Esophagus muscularis mucosa (tissue), 4 donors: Measurements from ENCODE around the gene NUTF2. TPM values are rescaled to one million over a fixed set of nuclear protein-coding genes. Genes with fewer than 3 reads are reported as not detected.

Source experiments
- DNase-seq: peaks from one replicate; pipeline ENCODE4 v3.0.0-alpha.2; 2017; ENCODE audit errors: extremely low spot score
- H3K27ac ChIP-seq, 4 donors: fragments of 200-600 bp; sonication (generic); replicated peaks in 1 of 4; 1 replicate in 3 of 4; 2 replicates in 1 of 4; pipeline ENCODE4 v1.5.1; 2016 to 2019; ENCODE audit warnings: mild to moderate bottlenecking in 1 of 4
- H3K27me3 ChIP-seq, 4 donors: fragments of 200-600 bp; sonication (generic); one replicate each; pipeline versions ENCODE4 v1.5.1 to v1.6.0; 2016 to 2019
- H3K36me3 ChIP-seq, 4 donors: fragments of 200-600 bp; sonication (generic); one replicate each; pipeline ENCODE4 v1.5.1; 2016 to 2019
- H3K4me1 ChIP-seq, 4 donors: fragments of 200-600 bp; sonication (generic); one replicate each; pipeline ENCODE4 v1.5.1; 2016 to 2019
- H3K4me3 ChIP-seq, 4 donors: fragments of 200-600 bp; sonication (generic); 1 replicate in 2 of 4; 2 replicates in 2 of 4; pipeline ENCODE4 v1.5.1; 2016 to 2019; ENCODE audit warnings: mild to moderate bottlenecking in 4 of 4, moderate library complexity in 1 of 4
- H3K9me3 ChIP-seq, 4 donors: fragments of 200-600 bp; sonication (generic); 1 replicate in 3 of 4; 2 replicates in 1 of 4; pipeline ENCODE4 v1.5.1; 2016 to 2019
- EP300 ChIP-seq: sonication (generic); formaldehyde crosslinking; IDR thresholded peaks from one replicate; pipeline ENCODE4 v1.6.1; 2017; ENCODE audit warnings: antibody characterized with exemption
- POLR2AphosphoS5 ChIP-seq, 2 donors: sonication (generic); formaldehyde crosslinking; IDR thresholded peaks; one replicate each; pipeline ENCODE4 v1.6.1; 2017; ENCODE audit warnings: antibody characterized with exemption in 2 of 2
- WGBS: methylation state at CpG from one replicate; pipeline ENCODE4 v1.1.5; 2018; 5-methylcytosine and 5-hydroxymethylcytosine counted together
- intact Hi-C: fragments of 100-400 bp; cut with DNase I; formaldehyde crosslinking; loops from one replicate; pipeline ENCODE4 v1.15.1; 2023
- small RNA-seq, 3 donors: library from RNA; depleted of rRNA; stranded (forward); fragments of <200 nt; gene quantifications; one replicate each; pipeline ENCODE3, GENCODE V24; 2016
- total RNA-seq, 4 donors: library from RNA; depleted of rRNA; stranded (reverse); fragments of >200 nt; gene quantifications; one replicate each; pipeline versions ENCODE4 v1.1.0 to v1.2.1, GENCODE V29; 2016
- TF ChIP-seq, protein P1 (sequence below), 3 experiments: fragments of 200-600 bp in 2 of 3; fragments of 450-650 bp in 1 of 3; sonication (generic) in 2 of 3; IDR thresholded peaks; one replicate each; pipeline ENCODE4 v1.5.1; 2017 to 2019; ENCODE audit warnings: antibody characterized with exemption in 3 of 3, mild to moderate bottlenecking in 2 of 3, moderate library complexity in 1 of 3

Gene NUTF2
- total RNA-seq, 4 donors from 2014 or later: 101 to 246 (median 174) TPM

- intact Hi-C loops: no loop called here
- no peak overlapping the region for H3K4me3 ChIP-seq
- peaks cover 0 to 36% (median 24%) of the 10 kb centered on the region in 4 donors for H3K36me3 ChIP-seq
- DNase-seq: no peak
- H3K27me3 ChIP-seq: no peaks in the 10 kb centered on the region
- H3K9me3 ChIP-seq: no peaks in the 10 kb centered on the region
- WGBS: 52% methylated on average over 4 of the region's 4 CpGs
- peak overlapping the region; percentile 65 to 83 (median 70) for H3K27ac ChIP-seq
- TF ChIP-seq POLR2AphosphoS5 (IDR thresholded peaks at IDR 0.05) (peak in 1 of 2 donors; percentile 20), EP300 (no peak)
- H3K4me1 ChIP-seq: peaks cover 50 to 66% (median 59%) of the 10 kb centered on the region in 4 donors
Measured at GRCh38 chr16:67917852-67918236, 71.1 kb downstream of the NUTF2 start.

DNA sequence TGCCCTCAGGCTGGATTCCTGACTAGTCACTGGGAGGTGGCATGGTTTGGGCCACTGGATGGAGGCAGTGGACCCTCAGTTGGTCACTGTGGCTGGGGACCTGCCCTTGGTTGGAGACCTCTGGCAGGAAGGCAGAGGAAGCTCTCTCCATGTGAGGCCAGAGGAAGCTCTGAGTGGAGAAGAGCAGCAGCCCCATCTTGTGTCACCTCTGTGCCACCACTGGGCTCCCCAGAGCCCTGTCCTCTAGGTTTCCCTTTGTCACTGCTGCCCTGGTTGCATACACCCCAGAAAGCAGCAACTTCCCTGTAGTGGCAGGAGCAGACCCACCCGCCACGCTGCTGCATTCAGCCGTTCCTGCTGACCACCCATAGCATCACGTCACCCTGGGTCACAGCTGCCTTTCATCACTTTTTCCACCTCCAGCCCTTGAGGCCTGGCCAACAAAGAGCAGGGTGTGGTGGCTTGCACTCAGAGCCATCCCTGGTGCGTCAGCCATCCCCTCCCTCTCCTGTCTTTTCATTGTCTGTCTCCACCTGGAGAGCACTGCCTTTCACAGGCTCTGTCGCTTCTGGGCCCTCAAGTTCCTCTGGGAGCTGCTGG is 73.0 kb downstream of the NUTF2 start:
- intact Hi-C loops: no loop called here
- TF ChIP-seq POLR2AphosphoS5 (IDR thresholded peaks at IDR 0.05) (peak; percentile 28 to 30), EP300 (no peak)
- TF ChIP-seq, protein P1, sequence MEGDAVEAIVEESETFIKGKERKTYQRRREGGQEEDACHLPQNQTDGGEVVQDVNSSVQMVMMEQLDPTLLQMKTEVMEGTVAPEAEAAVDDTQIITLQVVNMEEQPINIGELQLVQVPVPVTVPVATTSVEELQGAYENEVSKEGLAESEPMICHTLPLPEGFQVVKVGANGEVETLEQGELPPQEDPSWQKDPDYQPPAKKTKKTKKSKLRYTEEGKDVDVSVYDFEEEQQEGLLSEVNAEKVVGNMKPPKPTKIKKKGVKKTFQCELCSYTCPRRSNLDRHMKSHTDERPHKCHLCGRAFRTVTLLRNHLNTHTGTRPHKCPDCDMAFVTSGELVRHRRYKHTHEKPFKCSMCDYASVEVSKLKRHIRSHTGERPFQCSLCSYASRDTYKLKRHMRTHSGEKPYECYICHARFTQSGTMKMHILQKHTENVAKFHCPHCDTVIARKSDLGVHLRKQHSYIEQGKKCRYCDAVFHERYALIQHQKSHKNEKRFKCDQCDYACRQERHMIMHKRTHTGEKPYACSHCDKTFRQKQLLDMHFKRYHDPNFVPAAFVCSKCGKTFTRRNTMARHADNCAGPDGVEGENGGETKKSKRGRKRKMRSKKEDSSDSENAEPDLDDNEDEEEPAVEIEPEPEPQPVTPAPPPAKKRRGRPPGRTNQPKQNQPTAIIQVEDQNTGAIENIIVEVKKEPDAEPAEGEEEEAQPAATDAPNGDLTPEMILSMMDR (IDR thresholded peaks at IDR 0.05): peak in 1 of 3 experiments; percentile 6
- DNase-seq: no peak
- peaks cover 62 to 85% (median 76%) of the 10 kb centered on the region in 4 donors for H3K4me1 ChIP-seq
- no peaks in the 10 kb centered on the region for H3K27me3 ChIP-seq
- WGBS: 63% methylated on average over 6 of the region's 6 CpGs
- H3K4me3 ChIP-seq: no peak overlapping the region
- H3K9me3 ChIP-seq: no peaks in the 10 kb centered on the region
- peaks cover 0 to 32% (median 18%) of the 10 kb centered on the region in 4 donors for H3K36me3 ChIP-seq
- H3K27ac ChIP-seq: peak overlapping the region; percentile 10 to 65 (median 31)

Small RNA genes lying within 50 kb of the gene (small RNA-seq; reads per million reads assigned to genes)
- gene AC040162.2 (0 reads per million in 3 donors), gene NRN1L (0 reads per million in 3 donors)

Other genes starting within 250 kb of the NUTF2 start
- 1 to 10 TPM in 1 of 4 donors, under 1 TPM in 3; 0.52 to 1.2 (median 0.76) TPM for gene CARMIL2, start 201.8 kb upstream of the NUTF2 start, total RNA-seq
- gene ACD, start 186.7 kb upstream of the NUTF2 start, total RNA-seq: 10 to 100 TPM; 22.0 to 31.6 (median 29.3) TPM
- 10 to 100 TPM; 11.3 to 22.8 (median 16.0) TPM for gene PARD6A, start 186.0 kb upstream of the NUTF2 start, total RNA-seq
- 10 to 100 TPM; 24.5 to 47.3 (median 35.6) TPM for gene ENKD1, start 180.2 kb upstream of the NUTF2 start, total RNA-seq
- gene C16orf86, start 180.1 kb upstream of the NUTF2 start, total RNA-seq: 10 to 100 TPM in 2 of 4 donors, 1 to 10 TPM in 2; 5.1 to 15.6 (median 9.1) TPM
- gene GFOD2, start 127.6 kb upstream of the NUTF2 start, total RNA-seq: 10 to 100 TPM in 3 of 4 donors, 1 to 10 TPM in 1; 9.1 to 24.2 (median 20.8) TPM
- 10 to 100 TPM in 2 of 4 donors, 1 to 10 TPM in 2; 5.8 to 12.2 (median 8.6) TPM for gene RANBP10, start 40.4 kb upstream of the NUTF2 start, total RNA-seq
- 1 to 10 TPM in 3 of 4 donors, under 1 TPM in 1; 0.83 to 2.2 (median 1.1) TPM for gene TSNAXIP1, start 40.0 kb upstream of the NUTF2 start, total RNA-seq
- gene THAP11, start 4.6 kb upstream of the NUTF2 start, total RNA-seq: 100 to 1,000 TPM in 1 of 4 donors, 10 to 100 TPM in 3; 60.2 to 101 (median 78.3) TPM
- gene CENPT, start 760 bp downstream of the NUTF2 start, total RNA-seq: 10 to 100 TPM; 30.3 to 50.7 (median 33.2) TPM
- gene EDC4, start 26.1 kb downstream of the NUTF2 start, total RNA-seq: 10 to 100 TPM; 49.9 to 70.9 (median 52.0) TPM
- gene NRN1L, start 38.0 kb downstream of the NUTF2 start, total RNA-seq: 1 to 10 TPM in 1 of 4 donors, under 1 TPM in 1, not detected in 2; 0.99 to 1.7 TPM
- 10 to 100 TPM; 16.1 to 35.4 (median 26.4) TPM for gene PSKH1, start 46.3 kb downstream of the NUTF2 start, total RNA-seq
- 1 to 10 TPM in 1 of 4 donors, under 1 TPM in 2, not detected in 1; 0.80 to 1.1 (median 0.99) TPM for gene CTRL, start 84.9 kb downstream of the NUTF2 start, total RNA-seq
- gene PSMB10, start 89.9 kb downstream of the NUTF2 start, total RNA-seq: 10 to 100 TPM; 17.2 to 51.6 (median 36.1) TPM
- 10 to 100 TPM; 13.9 to 43.1 (median 22.0) TPM for gene LCAT, start 97.2 kb downstream of the NUTF2 start, total RNA-seq
- 100 to 1,000 TPM in 1 of 4 donors, 10 to 100 TPM in 3; 65.8 to 142 (median 81.3) TPM for gene SLC12A4, start 121.7 kb downstream of the NUTF2 start, total RNA-seq
- gene DPEP3, start 133.6 kb downstream of the NUTF2 start, total RNA-seq: under 1 TPM in 1 of 4 donors, not detected in 3; 0.17 TPM
- 1 to 10 TPM; 1.4 to 5.5 (median 3.7) TPM for gene DPEP2, start 152.6 kb downstream of the NUTF2 start, total RNA-seq
- not detected for gene DPEP2NB, start 169.0 kb downstream of the NUTF2 start, total RNA-seq
- gene DDX28, start 176.3 kb downstream of the NUTF2 start, total RNA-seq: 10 to 100 TPM in 1 of 4 donors, 1 to 10 TPM in 3; 5.0 to 10.1 (median 8.4) TPM
- gene DUS2, start 176.4 kb downstream of the NUTF2 start, total RNA-seq: 10 to 100 TPM in 1 of 4 donors, 1 to 10 TPM in 3; 8.4 to 12.5 (median 9.7) TPM
- 10 to 100 TPM; 44.6 to 56.8 (median 50.8) TPM for gene NFATC3, start 238.4 kb downstream of the NUTF2 start, total RNA-seq